Naive B cell (primary cell): ENCODE data around the gene HIF1AN. TPM values are rescaled to one million over a fixed set of nuclear protein-coding genes. Genes with fewer than 3 reads are reported as not detected.

Source experiments
- ATAC-seq, 2 donors: fragments of 150-1000 bp; cut with Tn5 transposase; 2 replicates each; pipeline ENCODE4 v1.10.0; 2021; ENCODE audit warnings: low read depth in 2 of 2, mild to moderate bottlenecking in 2 of 2, moderate library complexity in 2 of 2
- DNase-seq: peaks from one replicate; pipeline ENCODE4 v3.0.0; 2022
- H3K27ac Mint-ChIP-seq, 6 donors: one replicate each; pipeline ENCODE4 v1.8.0; 2020 to 2022; ENCODE audit warnings: mild to moderate bottlenecking in 6 of 6, mixed read lengths in 6 of 6, moderate library complexity in 5 of 6, inconsistent platforms in 2 of 6
- H3K27me3 Mint-ChIP-seq, 3 donors: one replicate each; pipeline ENCODE4 v1.8.0; 2021 to 2022; ENCODE audit warnings: mixed read lengths in 3 of 3, mild to moderate bottlenecking in 1 of 3
- H3K36me3 Mint-ChIP-seq, 2 donors: one replicate each; pipeline ENCODE4 v1.8.0; 2020 to 2022; ENCODE audit warnings: mixed read lengths in 2 of 2, inconsistent platforms in 1 of 2, mild to moderate bottlenecking in 1 of 2
- H3K4me1 Mint-ChIP-seq, 3 donors: one replicate each; pipeline ENCODE4 v1.8.0; 2020 to 2022; ENCODE audit warnings: mixed read lengths in 3 of 3, inconsistent platforms in 1 of 3, mild to moderate bottlenecking in 1 of 3, moderate library complexity in 1 of 3
- H3K4me3 Mint-ChIP-seq, 8 donors: one replicate each; pipeline ENCODE4 v1.8.0; 2020 to 2022; ENCODE audit warnings: mild to moderate bottlenecking in 8 of 8, mixed read lengths in 8 of 8, moderate library complexity in 8 of 8, inconsistent platforms in 2 of 8
- H3K9me3 Mint-ChIP-seq, 7 donors: one replicate each; pipeline ENCODE4 v1.8.0; 2020 to 2022; ENCODE audit warnings: mixed read lengths in 7 of 7, mild to moderate bottlenecking in 5 of 7, inconsistent platforms in 2 of 7, moderate library complexity in 1 of 7
- polyA plus RNA-seq, 6 donors: library from polyadenylated mRNA; unstranded; fragments of 300-500 nt; fragmentation: Illumina TruSeq; gene quantifications; one replicate each; pipeline ENCODE4 v1.2.3, GENCODE V29; 2021; ENCODE audit warnings: low read depth in 6 of 6

HIF1AN gene
- polyA plus RNA-seq, 6 donors from 2014 or later = 23.2 to 36.1 (median 29.3) TPM

DNA sequence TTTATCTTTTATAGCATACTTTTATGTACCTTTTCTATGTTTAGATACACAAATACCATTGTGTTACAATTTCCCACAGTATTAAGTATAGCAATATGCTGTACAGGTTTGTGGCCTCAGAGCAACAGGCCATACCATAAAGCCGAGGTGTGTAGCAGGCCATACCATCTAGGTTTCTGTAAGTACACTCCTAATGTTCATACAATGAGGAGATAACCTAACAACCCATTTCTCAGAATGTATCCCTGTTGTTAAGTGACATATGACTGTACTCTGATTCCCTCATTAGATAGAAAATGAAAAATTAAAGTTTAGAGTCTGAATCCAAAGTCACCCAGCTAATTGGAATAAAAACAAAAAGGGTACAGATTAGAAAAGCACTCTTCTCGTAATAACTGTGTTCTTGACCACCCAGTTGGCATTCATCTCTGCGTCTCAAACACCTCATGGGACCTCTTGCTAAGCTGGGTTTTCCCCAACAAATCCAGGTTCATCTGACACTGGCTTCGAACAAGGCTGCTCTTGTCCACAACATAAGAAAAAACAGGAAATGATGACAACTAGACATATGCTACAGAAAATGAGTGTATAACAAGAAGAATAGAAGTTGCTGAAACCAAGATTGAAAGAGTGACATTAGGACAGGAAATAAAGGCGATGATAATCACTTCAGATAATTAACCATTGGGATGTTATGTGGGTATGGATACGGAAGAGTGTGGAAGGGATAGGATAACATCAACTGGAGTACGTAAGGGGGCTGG, 7.4 kb upstream of the HIF1AN start:
- H3K36me3 Mint-ChIP-seq = peaks cover 9 to 27% of the 10 kb centered on the region in 2 donors
- DNase-seq (no peak), ATAC-seq (peak; percentile 22 to 41)
- H3K27ac Mint-ChIP-seq = peak overlapping the region; percentile 33 to 99 (median 96)
- peaks cover 17 to 45% (median 30%) of the 10 kb centered on the region in 3 donors for H3K4me1 Mint-ChIP-seq
- no peaks in the 10 kb centered on the region for H3K27me3 Mint-ChIP-seq
- H3K4me3 Mint-ChIP-seq = peak overlapping the region; percentile 95 to 100 (median 100)
- no peaks in the 10 kb centered on the region for H3K9me3 Mint-ChIP-seq

DNA sequence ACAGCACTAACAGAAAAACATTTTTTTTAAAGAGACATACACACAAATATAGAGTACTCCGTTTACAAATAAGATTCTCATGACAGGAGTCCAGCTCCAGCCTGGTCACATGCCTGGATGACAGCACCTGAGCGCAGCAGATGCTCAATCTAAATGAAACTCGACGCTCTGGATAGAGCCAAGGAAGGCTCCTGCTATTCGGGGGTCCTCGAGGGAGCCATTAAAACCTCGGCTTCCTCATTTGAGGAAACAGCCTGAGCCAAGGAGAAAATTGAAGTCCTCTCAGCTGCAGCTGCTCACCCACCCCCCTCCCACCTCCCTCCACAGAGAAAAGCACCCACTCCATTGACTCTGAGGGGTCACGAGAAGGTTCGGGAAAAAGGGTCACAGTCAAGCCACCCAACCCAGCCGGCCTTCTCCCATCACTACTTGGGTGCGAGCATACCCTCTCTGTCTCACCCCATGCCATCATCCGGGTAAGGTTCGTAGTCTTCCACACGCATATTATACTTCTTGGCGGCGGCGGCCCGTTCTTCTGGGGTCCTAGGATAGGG, 6.7 kb upstream of the HIF1AN start:
- peak overlapping the region; percentile 95 to 100 (median 100) for H3K4me3 Mint-ChIP-seq
- no peaks in the 10 kb centered on the region for H3K9me3 Mint-ChIP-seq
- H3K4me1 Mint-ChIP-seq = peaks cover 17 to 45% (median 30%) of the 10 kb centered on the region in 3 donors
- peaks cover 9 to 20% of the 10 kb centered on the region in 2 donors for H3K36me3 Mint-ChIP-seq
- ATAC-seq = peak; percentile 13 to 15
- no peaks in the 10 kb centered on the region for H3K27me3 Mint-ChIP-seq
- H3K27ac Mint-ChIP-seq = peak overlapping the region; percentile 66 to 99 (median 98)
- no peak for DNase-seq

DNA sequence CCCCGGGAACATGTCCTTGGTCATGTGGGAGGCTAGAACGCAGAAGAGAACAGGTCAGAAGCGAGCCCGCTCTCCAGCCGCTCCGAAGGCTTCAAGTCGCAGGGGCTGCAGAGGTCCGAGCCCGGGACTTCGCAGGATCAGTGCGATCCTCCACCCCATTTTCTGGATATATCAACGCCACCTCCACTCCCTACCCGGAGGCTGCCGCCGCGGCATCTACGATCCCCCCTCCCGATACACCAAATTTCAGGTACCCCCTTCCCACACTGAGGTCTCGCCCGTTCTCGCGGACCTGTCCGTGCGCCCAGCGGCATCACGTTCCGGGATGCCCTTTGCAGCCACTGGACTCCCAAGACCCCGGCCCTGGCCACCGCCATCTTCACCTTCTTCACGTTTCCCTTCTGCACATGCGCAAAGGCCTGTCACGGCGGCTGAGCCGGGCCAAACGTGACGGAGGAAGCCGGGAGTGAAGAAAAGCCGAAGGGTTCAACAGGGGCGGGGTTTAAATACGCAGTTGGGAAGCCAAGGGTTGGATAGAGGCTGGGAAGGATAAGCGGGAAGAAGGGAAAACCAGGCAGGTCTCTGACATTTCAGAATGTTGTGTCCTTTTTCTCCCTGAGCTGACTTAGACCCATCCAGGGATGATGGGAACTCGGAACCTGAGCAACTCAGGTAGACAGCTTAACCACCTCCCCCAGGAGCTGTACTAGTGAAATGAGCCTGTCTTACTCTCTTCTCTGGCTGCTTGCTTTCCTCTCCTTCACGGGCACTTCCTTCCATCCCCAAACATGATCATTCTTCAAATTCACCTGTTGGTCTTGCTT, 6.1 kb upstream of the HIF1AN start, which contains the start of gene NDUFB8:
TSS of gene NDUFB8 (minus strand) at position 397 of the 824 bp plus-strand sequence. CDS start at position 377, 20 bp downstream.
- H3K4me3 Mint-ChIP-seq = peak within 1 kb of the TSS; percentile 95 to 100 (median 100)
- no peaks in the 10 kb centered on the region for H3K9me3 Mint-ChIP-seq
- peak within 1 kb of the TSS; percentile 94 to 99 (median 98) for H3K27ac Mint-ChIP-seq
- peaks cover 17 to 45% (median 30%) of the 10 kb centered on the region in 3 donors for H3K4me1 Mint-ChIP-seq
- peaks cover 9 to 14% of the 10 kb centered on the region in 2 donors for H3K36me3 Mint-ChIP-seq
- DNase-seq (peak; percentile 77), ATAC-seq (peak; percentile 86 to 89)
- H3K27me3 Mint-ChIP-seq = no peaks in the 10 kb centered on the region

DNA sequence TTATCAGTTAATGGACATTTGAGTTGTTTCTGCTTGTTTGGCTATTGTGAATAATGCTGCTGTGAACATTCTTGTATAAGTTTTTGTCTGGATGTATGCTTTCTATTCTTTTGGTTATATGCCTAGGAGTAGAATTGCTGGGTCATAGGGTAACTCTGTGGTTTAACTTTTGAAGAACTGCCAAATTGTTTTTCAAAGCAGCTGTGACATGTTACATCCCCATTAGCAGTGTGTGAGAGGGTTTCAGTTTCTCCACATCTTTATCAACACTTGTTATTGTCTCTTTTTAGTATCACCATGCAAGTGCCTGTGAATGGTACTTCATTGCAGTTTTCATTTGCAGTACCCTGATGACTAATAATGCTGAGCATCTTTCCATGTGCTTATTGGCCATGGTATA, 4.0 kb upstream of the HIF1AN start:
- no peak for ATAC-seq
- Mint-ChIP-seq H3K4me3 (peak overlapping the region in 1 of 8 donors; percentile 71), H3K27ac (no peak overlapping the region)

DNA sequence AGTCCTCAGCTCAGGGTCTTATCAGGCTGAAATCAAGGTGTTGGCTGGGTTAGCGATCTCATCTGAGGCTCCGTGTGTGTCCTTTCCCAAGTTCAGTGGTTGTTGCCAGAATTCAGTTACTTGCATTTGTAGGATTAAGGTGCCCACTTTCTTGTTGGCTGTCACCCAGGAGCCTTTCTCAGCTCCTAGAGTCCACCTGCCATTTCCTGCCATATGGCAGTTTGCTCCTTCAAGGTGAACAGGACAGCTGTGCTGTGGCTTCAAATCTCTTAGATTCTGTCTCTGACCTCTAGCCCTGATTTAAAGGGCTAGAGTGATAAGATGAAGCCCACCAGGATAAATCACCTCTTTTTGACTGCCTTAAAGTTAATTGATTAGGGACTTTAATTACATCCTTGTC, 1.0 kb upstream of the HIF1AN start:
- Mint-ChIP-seq H3K27ac (peak overlapping the region in 1 of 6 donors; percentile 54), H3K4me3 (no peak overlapping the region)

More for the DNA sequence above, 4.0 kb upstream of the HIF1AN start:
- H3K4me1 Mint-ChIP-seq = peaks cover 14 to 40% (median 30%) of the 10 kb centered on the region in 3 donors
- no peak for DNase-seq
- no peaks in the 10 kb centered on the region for H3K27me3 Mint-ChIP-seq
- H3K9me3 Mint-ChIP-seq = no peaks in the 10 kb centered on the region
- H3K36me3 Mint-ChIP-seq = peaks cover 0 to 9% of the 10 kb centered on the region in 2 donors

DNA sequence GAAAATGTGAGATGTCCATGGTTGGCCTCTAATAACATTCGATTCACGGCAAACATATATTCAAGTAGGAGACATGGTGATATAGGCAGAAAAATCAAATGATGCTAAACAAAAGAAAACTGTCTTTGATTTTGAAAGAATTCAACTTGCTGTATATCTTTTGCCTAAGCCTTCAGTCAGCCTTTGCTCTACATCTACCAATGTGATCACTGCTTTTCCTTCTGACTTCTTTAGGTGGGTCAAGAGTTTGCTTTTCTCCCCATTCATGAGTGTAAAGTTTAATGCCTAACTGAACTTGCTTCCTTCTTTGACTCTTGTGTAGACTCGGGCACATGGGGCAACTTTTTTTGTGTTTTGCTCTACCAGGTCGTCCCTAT, 417 bp upstream of the HIF1AN start:
- no peak overlapping the region for H3K4me3 Mint-ChIP-seq
- peaks cover under 1 to 5% (median 5%) of the 10 kb centered on the region in 3 donors for H3K4me1 Mint-ChIP-seq
- H3K36me3 Mint-ChIP-seq = peaks cover 0 to 5% of the 10 kb centered on the region in 2 donors
- no peaks in the 10 kb centered on the region for H3K27me3 Mint-ChIP-seq
- H3K9me3 Mint-ChIP-seq = no peaks in the 10 kb centered on the region
- no peak for DNase-seq
- no peak for ATAC-seq
- no peak overlapping the region for H3K27ac Mint-ChIP-seq

More for the DNA sequence above, 1.0 kb upstream of the HIF1AN start:
- Mint-ChIP-seq H3K9me3 (no peaks in the 10 kb centered on the region), H3K27me3 (no peaks in the 10 kb centered on the region), H3K4me1 (peaks cover 7 to 11% (median 11%) of the 10 kb centered on the region in 3 donors), H3K36me3 (peaks cover 0 to 6% of the 10 kb centered on the region in 2 donors)
- DNase-seq = no peak
- ATAC-seq = no peak

DNA sequence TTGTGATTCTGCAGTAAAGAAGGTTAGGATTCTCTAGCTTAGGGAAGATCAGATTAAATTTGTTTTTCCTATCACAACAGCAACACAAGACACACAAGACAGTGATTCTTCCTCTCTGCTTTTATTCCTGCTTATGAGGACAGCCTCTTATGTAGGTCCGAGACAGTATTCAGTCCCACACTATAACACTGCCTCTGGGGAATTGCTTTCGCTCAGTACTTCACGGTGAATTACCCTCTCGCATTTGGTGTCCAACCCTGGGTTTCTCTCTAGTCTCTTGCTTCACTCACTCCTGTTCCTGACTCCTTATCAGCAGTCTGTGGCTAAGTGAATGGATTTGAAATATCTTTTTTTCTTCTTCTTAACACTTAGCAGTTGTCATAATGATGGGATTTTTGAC, 1.7 kb downstream of the HIF1AN start:
- no peak for DNase-seq
- Mint-ChIP-seq H3K27ac (peak overlapping the region in 2 of 6 donors; percentile 49), H3K36me3 (peaks cover 0 to 5% of the 10 kb centered on the region in 2 donors), H3K4me1 (peaks cover 0 to 9% (median 5%) of the 10 kb centered on the region in 3 donors), H3K4me3 (peak overlapping the region in 2 of 8 donors; percentile 5 to 55), H3K9me3 (no peaks in the 10 kb centered on the region), H3K27me3 (no peaks in the 10 kb centered on the region)
- ATAC-seq = no peak

DNA sequence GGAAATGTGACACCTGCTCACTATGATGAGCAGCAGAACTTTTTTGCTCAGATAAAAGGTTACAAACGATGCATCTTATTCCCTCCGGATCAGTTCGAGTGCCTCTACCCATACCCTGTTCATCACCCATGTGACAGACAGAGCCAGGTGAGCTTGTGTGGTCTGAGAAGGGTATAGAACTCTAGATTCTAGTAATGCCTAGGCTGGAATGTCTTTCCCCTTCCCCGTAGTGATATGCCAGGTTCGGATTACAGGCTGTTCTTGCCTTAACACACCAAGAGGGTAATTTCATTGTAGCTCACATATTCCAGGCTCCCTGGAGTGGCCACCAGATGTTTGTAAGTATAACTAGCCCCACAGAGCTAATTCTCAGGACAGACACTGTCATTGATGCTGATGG, 9.2 kb downstream of the HIF1AN start:
- H3K4me3 Mint-ChIP-seq = no peak overlapping the region
- H3K27me3 Mint-ChIP-seq = no peaks in the 10 kb centered on the region
- peaks cover 0 to 9% (median 6%) of the 10 kb centered on the region in 3 donors for H3K4me1 Mint-ChIP-seq
- DNase-seq (no peak), ATAC-seq (no peak)
- no peaks in the 10 kb centered on the region for H3K9me3 Mint-ChIP-seq
- peaks cover 23 to 43% of the 10 kb centered on the region in 2 donors for H3K36me3 Mint-ChIP-seq
- H3K27ac Mint-ChIP-seq = no peak overlapping the region

DNA sequence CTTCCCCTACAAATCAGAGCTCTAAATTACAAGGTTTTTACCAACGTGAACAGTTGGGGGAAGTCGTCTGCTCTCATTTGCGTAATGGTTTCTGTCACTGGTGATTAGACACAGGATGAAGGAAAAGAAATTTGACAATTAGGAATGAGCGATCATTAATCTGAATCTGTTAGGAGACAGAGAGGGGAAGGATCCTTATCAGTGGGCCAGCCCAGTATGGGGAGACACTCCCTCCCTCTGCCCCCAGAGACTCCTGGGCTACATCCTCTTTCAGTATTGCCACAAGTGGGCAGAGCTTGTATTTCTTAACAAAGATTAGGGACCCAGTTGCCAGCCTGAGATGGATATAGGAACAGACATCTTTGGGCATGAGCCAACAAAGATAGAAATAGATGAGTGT, 15.5 kb downstream of the HIF1AN start:
- Mint-ChIP-seq H3K27me3 (no peaks in the 10 kb centered on the region), H3K27ac (peak overlapping the region in 4 of 6 donors; percentile 48 to 77 (median 64)), H3K4me1 (peaks cover 20 to 28% (median 27%) of the 10 kb centered on the region in 3 donors), H3K36me3 (peaks cover 20 to 35% of the 10 kb centered on the region in 2 donors), H3K4me3 (no peak overlapping the region), H3K9me3 (no peaks in the 10 kb centered on the region)
- peak in 1 of 2 donors; percentile 38 for ATAC-seq
- DNase-seq = no peak

DNA sequence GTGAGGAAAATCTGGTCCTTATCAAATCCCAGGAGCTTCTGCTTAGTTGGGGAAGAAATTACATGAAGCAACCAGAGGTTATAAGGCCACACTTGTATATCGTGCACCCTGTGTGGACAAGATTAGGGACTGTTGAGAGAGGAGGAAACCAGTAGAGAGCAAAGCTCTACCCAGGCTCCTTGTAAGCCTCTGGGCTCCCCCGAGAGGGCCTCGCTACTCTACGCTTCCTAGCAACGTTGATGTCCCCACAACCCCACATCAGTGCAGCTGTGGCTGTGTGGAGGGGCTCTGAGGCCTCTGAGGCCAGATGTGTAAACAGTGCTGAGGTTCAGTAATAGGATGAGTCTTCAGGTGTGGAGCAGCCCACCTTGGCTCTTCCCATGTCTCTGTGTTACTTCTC, 16.0 kb downstream of the HIF1AN start:
- Mint-ChIP-seq H3K4me3 (no peak overlapping the region), H3K36me3 (peaks cover 19 to 33% of the 10 kb centered on the region in 2 donors), H3K9me3 (no peaks in the 10 kb centered on the region), H3K4me1 (peaks cover 20 to 28% (median 27%) of the 10 kb centered on the region in 3 donors), H3K27me3 (no peaks in the 10 kb centered on the region), H3K27ac (no peak overlapping the region)
- ATAC-seq (no peak), DNase-seq (no peak)

DNA sequence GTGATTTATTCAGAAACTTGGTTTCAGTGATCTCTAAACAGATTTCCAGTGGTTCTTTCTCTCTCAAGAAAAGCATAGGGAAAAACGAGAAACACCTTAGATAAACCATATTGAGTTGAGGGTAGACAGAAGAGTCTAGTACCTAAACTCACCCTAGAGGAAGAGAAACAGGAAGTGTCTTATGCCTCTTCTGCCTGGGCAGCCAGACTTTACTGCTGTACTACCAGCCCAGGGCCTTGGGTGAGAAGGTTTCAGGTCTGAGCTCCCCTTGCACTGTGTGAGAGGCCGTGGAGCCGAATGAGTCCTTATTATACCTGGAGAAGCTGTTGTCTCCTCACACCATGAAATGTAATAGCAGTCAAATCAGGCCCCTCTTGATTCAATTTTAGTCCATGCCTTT, 18.2 kb downstream of the HIF1AN start:
- peak; percentile 64 to 71 for ATAC-seq
- no peaks in the 10 kb centered on the region for H3K27me3 Mint-ChIP-seq
- H3K4me1 Mint-ChIP-seq = peaks cover 20 to 27% (median 25%) of the 10 kb centered on the region in 3 donors
- peaks cover 6 to 20% of the 10 kb centered on the region in 2 donors for H3K36me3 Mint-ChIP-seq
- no peak for DNase-seq
- no peaks in the 10 kb centered on the region for H3K9me3 Mint-ChIP-seq
- H3K4me3 Mint-ChIP-seq = peak overlapping the region in 1 of 8 donors; percentile 47
- H3K27ac Mint-ChIP-seq = peak overlapping the region in 2 of 6 donors; percentile 38 to 47

DNA sequence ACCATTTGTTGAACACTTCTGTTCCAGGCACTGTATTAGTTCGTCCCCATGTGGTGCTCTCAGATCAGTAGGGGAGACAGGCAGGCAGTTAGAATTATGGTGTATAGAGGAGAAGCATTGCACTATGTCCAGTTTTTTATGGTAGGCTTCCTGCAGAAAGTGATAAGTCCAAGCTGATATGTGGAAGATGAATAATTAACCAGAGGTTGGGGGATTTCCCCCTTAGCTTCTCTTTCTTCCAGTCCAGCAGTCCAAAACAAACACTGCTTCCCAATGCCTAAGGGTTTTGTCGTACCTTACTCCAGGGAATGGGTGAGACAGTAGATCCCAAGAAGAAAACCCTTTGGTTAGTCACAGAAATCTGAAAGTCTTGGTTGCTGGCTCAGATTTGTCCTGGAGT, 19.2 kb downstream of the HIF1AN start:
- Mint-ChIP-seq H3K9me3 (no peaks in the 10 kb centered on the region), H3K36me3 (peaks cover 6 to 10% of the 10 kb centered on the region in 2 donors), H3K4me3 (no peak overlapping the region), H3K4me1 (peaks cover 20 to 27% (median 24%) of the 10 kb centered on the region in 3 donors), H3K27ac (no peak overlapping the region), H3K27me3 (no peaks in the 10 kb centered on the region)
- DNase-seq = no peak
- no peak for ATAC-seq

DNA sequence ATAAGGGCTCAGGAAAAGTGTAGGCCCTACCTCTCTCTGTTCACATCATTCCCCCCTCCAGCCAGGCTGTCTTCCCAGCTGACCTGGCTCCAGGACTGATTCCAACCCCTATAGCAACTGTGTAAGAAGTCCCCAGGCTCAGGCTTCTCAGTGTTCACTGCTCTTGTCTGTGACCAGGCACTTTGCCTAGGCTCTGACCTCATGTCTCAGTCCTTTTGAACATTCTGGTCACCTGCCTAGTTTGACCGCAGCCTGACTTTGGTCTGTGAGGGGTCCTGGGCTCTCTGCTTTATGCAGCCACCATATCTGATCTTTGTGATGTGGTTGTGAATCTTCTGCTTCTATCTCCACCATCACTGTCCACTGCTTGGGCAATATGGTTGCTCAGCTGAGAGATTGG, 24.5 kb downstream of the HIF1AN start:
- DNase-seq (no peak), ATAC-seq (no peak)
- Mint-ChIP-seq H3K27me3 (peaks cover 8 to 33% (median 14%) of the 10 kb centered on the region in 3 donors), H3K27ac (peak overlapping the region in 1 of 6 donors; percentile 20), H3K4me1 (peaks cover 18 to 19% (median 18%) of the 10 kb centered on the region in 3 donors), H3K4me3 (peak overlapping the region in 1 of 8 donors; percentile 39), H3K9me3 (no peaks in the 10 kb centered on the region), H3K36me3 (peaks cover 6 to 8% of the 10 kb centered on the region in 2 donors)
